ENCODE data around the gene SERF1A.
"Not testable (repeated sequence)": the region's sequence is repeated elsewhere in the genome, so short reads cannot be mapped to it uniquely, and the experiment has no call there.

DNA sequence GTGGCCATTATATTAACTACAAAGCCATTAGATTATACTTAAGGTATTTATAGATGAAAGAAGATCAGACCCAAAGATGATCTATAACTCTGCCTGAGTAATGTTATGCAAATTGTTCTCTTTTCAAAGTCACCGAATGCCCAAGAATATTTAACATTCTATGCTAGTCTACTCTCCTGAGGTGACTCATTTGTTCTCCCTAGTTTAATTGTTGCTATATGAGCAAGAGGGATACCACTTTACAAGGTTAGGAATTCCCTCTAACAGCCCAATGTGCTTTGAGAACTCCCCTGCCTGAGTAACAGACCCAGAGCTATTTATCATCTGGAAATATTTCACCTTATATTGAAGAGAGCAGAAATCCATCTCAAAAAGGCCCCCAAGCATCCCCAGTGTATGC is 29.8 kb upstream of the SERF1A start:
- TF ChIP-seq POLR2A (conservative IDR thresholded peaks at IDR 0.05); MED1 (CRISPR knock-in tag; IDR thresholded peaks at IDR 0.05; ENCODE audit: borderline replicate concordance); EP300 (IDR thresholded peaks at IDR 0.05; ENCODE audit: low read length): not testable (repeated sequence)
- TF ChIP-seq, protein P1, sequence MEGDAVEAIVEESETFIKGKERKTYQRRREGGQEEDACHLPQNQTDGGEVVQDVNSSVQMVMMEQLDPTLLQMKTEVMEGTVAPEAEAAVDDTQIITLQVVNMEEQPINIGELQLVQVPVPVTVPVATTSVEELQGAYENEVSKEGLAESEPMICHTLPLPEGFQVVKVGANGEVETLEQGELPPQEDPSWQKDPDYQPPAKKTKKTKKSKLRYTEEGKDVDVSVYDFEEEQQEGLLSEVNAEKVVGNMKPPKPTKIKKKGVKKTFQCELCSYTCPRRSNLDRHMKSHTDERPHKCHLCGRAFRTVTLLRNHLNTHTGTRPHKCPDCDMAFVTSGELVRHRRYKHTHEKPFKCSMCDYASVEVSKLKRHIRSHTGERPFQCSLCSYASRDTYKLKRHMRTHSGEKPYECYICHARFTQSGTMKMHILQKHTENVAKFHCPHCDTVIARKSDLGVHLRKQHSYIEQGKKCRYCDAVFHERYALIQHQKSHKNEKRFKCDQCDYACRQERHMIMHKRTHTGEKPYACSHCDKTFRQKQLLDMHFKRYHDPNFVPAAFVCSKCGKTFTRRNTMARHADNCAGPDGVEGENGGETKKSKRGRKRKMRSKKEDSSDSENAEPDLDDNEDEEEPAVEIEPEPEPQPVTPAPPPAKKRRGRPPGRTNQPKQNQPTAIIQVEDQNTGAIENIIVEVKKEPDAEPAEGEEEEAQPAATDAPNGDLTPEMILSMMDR (IDR thresholded peaks at IDR 0.05 in 2 of 3, conservative IDR thresholded peaks at IDR 0.05 in 1 of 3; ENCODE audit: insufficient read depth in 2 of 3, low read depth in 1 of 3, low read length in 3 of 3), result not testable (repeated sequence)
- TF ChIP-seq, protein P2, sequence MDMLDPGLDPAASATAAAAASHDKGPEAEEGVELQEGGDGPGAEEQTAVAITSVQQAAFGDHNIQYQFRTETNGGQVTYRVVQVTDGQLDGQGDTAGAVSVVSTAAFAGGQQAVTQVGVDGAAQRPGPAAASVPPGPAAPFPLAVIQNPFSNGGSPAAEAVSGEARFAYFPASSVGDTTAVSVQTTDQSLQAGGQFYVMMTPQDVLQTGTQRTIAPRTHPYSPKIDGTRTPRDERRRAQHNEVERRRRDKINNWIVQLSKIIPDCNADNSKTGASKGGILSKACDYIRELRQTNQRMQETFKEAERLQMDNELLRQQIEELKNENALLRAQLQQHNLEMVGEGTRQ (CRISPR knock-in tag; IDR thresholded peaks at IDR 0.05), result not testable (repeated sequence)
